Smooth muscle cell (in vitro differentiated cells): ENCODE measurements around the gene XYLT1. TPM values are rescaled to one million over a fixed set of nuclear protein-coding genes. Genes with fewer than 3 reads are reported as not detected.

Source experiments
- DNase-seq: peaks from one replicate; lab custom pipeline; 2025; ENCODE audit not compliant: unreplicated experiment; lab: John Stamatoyannopoulos, UW
- H2AFZ ChIP-seq: fragments of 200-600 bp; sonication (generic); 2 replicates; pipeline ENCODE4 v1.6.0; 2016; ENCODE audit warnings: antibody characterized with exemption, low read depth, mild to moderate bottlenecking
- H3F3A ChIP-seq: fragments of 200-600 bp; sonication (generic); 2 replicates; pipeline ENCODE4 v1.6.0; 2017; ENCODE audit warnings: antibody characterized with exemption, low read depth
- H3K27ac ChIP-seq: fragments of 200-600 bp; sonication (generic); 2 replicates; pipeline ENCODE4 v1.5.1; 2016; ENCODE audit warnings: low read depth, mild to moderate bottlenecking
- H3K27me3 ChIP-seq: fragments of 200-600 bp; sonication (generic); 2 replicates; pipeline ENCODE4 v1.6.1; 2016; ENCODE audit warnings: low read depth, mild to moderate bottlenecking
- H3K36me3 ChIP-seq: fragments of 200-600 bp; sonication (generic); 2 replicates; pipeline ENCODE4 v1.5.1; 2016; ENCODE audit warnings: low read depth
- H3K4me1 ChIP-seq: fragments of 200-600 bp; sonication (generic); 2 replicates; pipeline ENCODE4 v1.5.1; 2016; ENCODE audit warnings: low read depth
- H3K4me2 ChIP-seq: fragments of 200-600 bp; sonication (generic); 2 replicates; pipeline ENCODE4 v1.6.0; 2016; ENCODE audit warnings: mild to moderate bottlenecking
- H3K4me3 ChIP-seq: fragments of 200-600 bp; sonication (generic); 2 replicates; pipeline ENCODE4 v1.5.1; 2016; ENCODE audit warnings: mild to moderate bottlenecking
- H3K79me2 ChIP-seq: fragments of 200-600 bp; sonication (generic); 2 replicates; pipeline ENCODE4 v1.6.0; 2016; ENCODE audit warnings: low read depth, mild to moderate bottlenecking
- H3K9ac ChIP-seq: fragments of 200-600 bp; sonication (generic); 2 replicates; pipeline ENCODE4 v1.6.0; 2016; ENCODE audit warnings: low read depth
- H3K9me3 ChIP-seq: fragments of 200-600 bp; sonication (generic); replicated peaks from 2 replicates; pipeline ENCODE4 v1.5.1; 2016; ENCODE audit warnings: low read depth
- H4K20me1 ChIP-seq: fragments of 200-600 bp; sonication (generic); 2 replicates; pipeline ENCODE4 v1.6.0; 2016; ENCODE audit warnings: low read depth
- WGBS: methylation state at CpG from one replicate; pipeline ENCODE4 v1.1.7; 2016; ENCODE audit warnings: low lambda C conversion rate; 5-methylcytosine and 5-hydroxymethylcytosine counted together
- polyA plus RNA-seq: library from polyadenylated mRNA; unstranded; fragments of >200 nt; fragmentation: Nextera tagmentation; extraction: Ambion mirVana; gene quantifications from 2 replicates; pipeline ENCODE4 v1.2.1, GENCODE V29; 2016
- total RNA-seq: library from RNA; depleted of rRNA; stranded (reverse); fragments of >200 nt; gene quantifications from 2 replicates; pipeline ENCODE4 v1.2.3, GENCODE V29; 2014
- TF ChIP-seq, protein P1 (sequence below): fragments of 200-600 bp; sonication (generic); IDR thresholded peaks from 2 replicates; pipeline ENCODE4 v1.5.1; 2017; ENCODE audit warnings: borderline replicate concordance, mild to moderate bottlenecking, antibody characterized with exemption; ENCODE audit not compliant: insufficient read depth, poor library complexity, severe bottlenecking

The XYLT1 gene
- total and polyA plus RNA-seq, 2 experiments from 2014 or later = 9.5 to 19.9 TPM

DNA sequence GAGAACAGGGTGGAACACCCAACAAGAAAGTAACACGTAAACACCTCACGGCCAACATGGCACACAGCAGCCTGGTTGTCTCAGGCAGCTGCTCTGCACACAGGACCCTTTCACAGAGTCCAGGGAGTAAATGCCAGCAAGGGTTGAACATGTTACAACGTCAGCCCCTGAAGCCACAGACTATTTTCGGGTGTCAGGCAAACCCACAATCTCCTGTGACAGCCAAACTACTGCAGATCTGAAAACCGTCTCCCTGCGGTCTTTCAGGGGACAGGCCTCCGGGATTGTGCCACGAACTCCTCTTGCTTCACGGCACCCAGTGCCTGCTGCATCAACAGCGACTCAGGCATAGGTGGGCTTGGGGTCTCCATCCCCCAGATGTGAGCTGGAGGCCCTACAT, 127.7 kb downstream of the XYLT1 start:
- Histone ChIP-seq H3K9me3 (no peaks in the 10 kb centered on the region), H3K79me2 (no peaks in the 10 kb centered on the region), H3F3A (no peaks in the 10 kb centered on the region), H3K36me3 (no peaks in the 10 kb centered on the region), H3K27ac (no peak overlapping the region), H3K9ac (no peak overlapping the region), H4K20me1 (peaks cover 19% of the 10 kb centered on the region), H3K4me3 (no peak overlapping the region), H3K27me3 (no peaks in the 10 kb centered on the region), H3K4me2 (no peak overlapping the region), H2AFZ (no peak overlapping the region), H3K4me1 (peaks cover 8% of the 10 kb centered on the region)
- WGBS = 96% methylated on average over 10 of the region's 10 CpGs
- DNase-seq = no peak
- TF ChIP-seq, protein P1, sequence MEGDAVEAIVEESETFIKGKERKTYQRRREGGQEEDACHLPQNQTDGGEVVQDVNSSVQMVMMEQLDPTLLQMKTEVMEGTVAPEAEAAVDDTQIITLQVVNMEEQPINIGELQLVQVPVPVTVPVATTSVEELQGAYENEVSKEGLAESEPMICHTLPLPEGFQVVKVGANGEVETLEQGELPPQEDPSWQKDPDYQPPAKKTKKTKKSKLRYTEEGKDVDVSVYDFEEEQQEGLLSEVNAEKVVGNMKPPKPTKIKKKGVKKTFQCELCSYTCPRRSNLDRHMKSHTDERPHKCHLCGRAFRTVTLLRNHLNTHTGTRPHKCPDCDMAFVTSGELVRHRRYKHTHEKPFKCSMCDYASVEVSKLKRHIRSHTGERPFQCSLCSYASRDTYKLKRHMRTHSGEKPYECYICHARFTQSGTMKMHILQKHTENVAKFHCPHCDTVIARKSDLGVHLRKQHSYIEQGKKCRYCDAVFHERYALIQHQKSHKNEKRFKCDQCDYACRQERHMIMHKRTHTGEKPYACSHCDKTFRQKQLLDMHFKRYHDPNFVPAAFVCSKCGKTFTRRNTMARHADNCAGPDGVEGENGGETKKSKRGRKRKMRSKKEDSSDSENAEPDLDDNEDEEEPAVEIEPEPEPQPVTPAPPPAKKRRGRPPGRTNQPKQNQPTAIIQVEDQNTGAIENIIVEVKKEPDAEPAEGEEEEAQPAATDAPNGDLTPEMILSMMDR = no peak

DNA sequence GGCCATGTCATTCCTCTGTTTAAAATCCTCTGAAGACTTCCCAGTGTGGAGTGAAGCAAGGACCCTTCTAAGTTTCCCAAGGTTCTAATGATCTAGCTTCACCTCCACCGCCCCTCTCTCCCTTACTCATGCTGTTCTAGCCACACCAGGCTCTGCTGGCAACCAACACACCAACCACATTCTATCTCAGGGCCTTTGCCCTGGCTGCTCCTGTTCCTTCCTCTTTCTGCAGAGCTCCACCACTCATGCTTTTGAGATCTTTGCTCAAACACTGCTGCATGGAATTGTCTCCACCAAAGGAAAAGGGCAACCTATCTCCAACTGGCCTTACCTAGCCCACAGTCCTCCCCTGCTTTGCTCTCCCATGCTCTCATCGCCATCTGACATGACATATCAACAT, 128.7 kb downstream of the XYLT1 start:
- no peak overlapping the region for H3K4me3 ChIP-seq
- no peak for DNase-seq
- H3K27ac ChIP-seq = no peak overlapping the region
- H3K9me3 ChIP-seq = no peaks in the 10 kb centered on the region
- no peak overlapping the region for H2AFZ ChIP-seq
- H3K36me3 ChIP-seq = no peaks in the 10 kb centered on the region
- no peaks in the 10 kb centered on the region for H3K27me3 ChIP-seq
- H4K20me1 ChIP-seq = peaks cover 23% of the 10 kb centered on the region
- no peaks in the 10 kb centered on the region for H3F3A ChIP-seq
- 95% methylated on average over 2 of the region's 2 CpGs for WGBS
- H3K9ac ChIP-seq = no peak overlapping the region
- TF ChIP-seq, protein P1 = no peak
- peaks cover 8% of the 10 kb centered on the region for H3K4me1 ChIP-seq
- no peaks in the 10 kb centered on the region for H3K79me2 ChIP-seq
- H3K4me2 ChIP-seq = no peak overlapping the region

DNA sequence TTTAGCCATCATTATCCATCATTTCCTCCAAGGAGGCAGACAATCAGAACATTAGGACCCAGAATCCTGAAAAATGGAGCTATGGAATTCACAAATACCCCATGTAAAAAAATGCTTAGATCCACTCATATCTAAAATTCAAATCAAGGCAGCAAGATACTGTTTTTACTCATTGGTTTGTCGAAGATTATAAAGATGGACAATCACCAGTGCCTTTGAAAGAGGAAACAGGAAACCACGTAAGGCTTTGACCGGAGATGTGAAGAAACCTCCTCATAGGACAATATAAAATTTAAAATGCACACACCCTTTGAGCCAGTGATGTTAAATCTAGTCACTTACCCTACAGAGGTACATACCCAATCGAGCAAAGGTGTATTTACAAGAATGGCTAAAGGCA, 130.0 kb downstream of the XYLT1 start:
- H2AFZ ChIP-seq = no peak overlapping the region
- H3K27ac ChIP-seq = no peak overlapping the region
- peaks cover 15% of the 10 kb centered on the region for H4K20me1 ChIP-seq
- TF ChIP-seq, protein P1 = no peak
- 79% methylated on average over 4 of the region's 4 CpGs for WGBS
- H3K4me1 ChIP-seq = peaks cover 8% of the 10 kb centered on the region
- no peaks in the 10 kb centered on the region for H3K9me3 ChIP-seq
- DNase-seq = no peak
- no peak overlapping the region for H3K4me3 ChIP-seq
- H3K9ac ChIP-seq = peak overlapping the region; percentile 3
- H3K79me2 ChIP-seq = no peaks in the 10 kb centered on the region
- H3F3A ChIP-seq = no peaks in the 10 kb centered on the region
- no peaks in the 10 kb centered on the region for H3K27me3 ChIP-seq
- peak overlapping the region; percentile 63 for H3K4me2 ChIP-seq
- no peaks in the 10 kb centered on the region for H3K36me3 ChIP-seq

DNA sequence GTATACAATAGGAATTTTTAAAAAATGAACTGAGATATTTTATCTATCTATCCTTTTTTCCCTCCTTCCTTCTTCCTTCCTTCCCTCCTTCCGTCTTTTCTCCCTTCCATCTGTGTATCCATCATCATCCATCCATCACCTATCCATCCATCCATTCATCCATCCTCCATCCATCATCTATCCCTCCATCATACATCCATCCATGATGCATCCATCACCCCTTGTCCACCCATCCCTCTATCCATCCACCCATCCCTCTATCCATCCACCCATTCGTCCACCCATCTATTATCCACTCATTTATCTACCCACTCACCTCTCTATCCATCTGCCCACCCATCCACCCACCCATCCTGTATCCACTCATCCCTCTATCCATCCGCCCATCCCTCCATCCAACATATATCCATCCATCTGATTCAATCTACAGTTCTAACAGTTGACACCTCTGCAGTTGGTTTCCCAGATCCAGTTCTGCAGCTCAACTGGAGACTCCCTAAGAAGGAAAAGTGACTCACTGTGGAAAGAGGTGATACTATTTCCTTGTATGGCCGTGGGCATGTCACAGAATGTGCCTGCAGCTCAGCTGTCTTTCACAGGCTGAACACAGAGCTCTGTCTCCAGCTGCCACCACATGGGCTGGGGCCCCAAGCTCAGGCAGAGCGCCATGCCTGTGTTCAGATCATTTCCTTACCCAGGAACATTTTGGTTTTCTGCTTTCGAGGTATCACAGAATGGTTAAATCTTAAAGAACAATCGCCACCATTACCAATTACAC, 130.8 kb downstream of the XYLT1 start:
- H3K4me2 ChIP-seq = peak overlapping the region; percentile 63
- H3K9me3 ChIP-seq = no peaks in the 10 kb centered on the region
- H2AFZ ChIP-seq = no peak overlapping the region
- no peak overlapping the region for H3K4me3 ChIP-seq
- no peak for DNase-seq
- no peaks in the 10 kb centered on the region for H3K36me3 ChIP-seq
- no peaks in the 10 kb centered on the region for H3K27me3 ChIP-seq
- H3K27ac ChIP-seq = no peak overlapping the region
- H4K20me1 ChIP-seq = peaks cover 15% of the 10 kb centered on the region
- peaks cover 8% of the 10 kb centered on the region for H3K4me1 ChIP-seq
- no peaks in the 10 kb centered on the region for H3F3A ChIP-seq
- TF ChIP-seq, protein P1 = no peak
- 74% methylated on average over 7 of the region's 7 CpGs for WGBS
- H3K9ac ChIP-seq = peak overlapping the region; percentile 3
- H3K79me2 ChIP-seq = no peaks in the 10 kb centered on the region
